Measurements from ENCODE around the gene TIMMDC1. TPM values are rescaled to one million over a fixed set of nuclear protein-coding genes. Genes with fewer than 3 reads are reported as not detected.

The TIMMDC1 gene, protein sequence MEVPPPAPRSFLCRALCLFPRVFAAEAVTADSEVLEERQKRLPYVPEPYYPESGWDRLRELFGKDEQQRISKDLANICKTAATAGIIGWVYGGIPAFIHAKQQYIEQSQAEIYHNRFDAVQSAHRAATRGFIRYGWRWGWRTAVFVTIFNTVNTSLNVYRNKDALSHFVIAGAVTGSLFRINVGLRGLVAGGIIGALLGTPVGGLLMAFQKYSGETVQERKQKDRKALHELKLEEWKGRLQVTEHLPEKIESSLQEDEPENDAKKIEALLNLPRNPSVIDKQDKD
- total RNA-seq (70.6 TPM), polyA plus RNA-seq (133 TPM)
- long read RNA-seq, donor 1, partial matches to known transcripts = 0 of 4 reads
- long read RNA-seq, donor 1, other reads (novel, unspliced or antisense) = 0 of 4 reads
- long read RNA-seq, donor 2, transcript TIMMDC1-208 (7 exons, 2,394 nt) = major isoform, 34 of 56 reads
- long read RNA-seq, donor 2, partial matches to known transcripts = 19 of 56 reads
- long read RNA-seq, donor 2, other reads (novel, unspliced or antisense) = 0 of 56 reads
- long read RNA-seq, donor 3, transcript TIMMDC1-208 (7 exons, 2,394 nt) = major isoform, 17 of 82 reads
- long read RNA-seq, donor 3, partial matches to known transcripts = 64 of 82 reads
- long read RNA-seq, donor 3, other reads (novel, unspliced or antisense) = 0 of 82 reads
- long read RNA-seq, donor 4, transcript TIMMDC1-208 (7 exons, 2,394 nt) = major isoform, 9 of 34 reads
- long read RNA-seq, donor 4, partial matches to known transcripts = 25 of 34 reads
- long read RNA-seq, donor 4, other reads (novel, unspliced or antisense) = 0 of 34 reads
- long read RNA-seq, donor 5, transcript TIMMDC1-208 (7 exons, 2,394 nt) = major isoform, 33 of 117 reads
- long read RNA-seq, donor 5, partial matches to known transcripts = 83 of 117 reads
- long read RNA-seq, donor 5, other reads (novel, unspliced or antisense) = 0 of 117 reads
- long read RNA-seq, donor 6, transcript TIMMDC1-208 (7 exons, 2,394 nt) = major isoform, 19 of 19 reads
- long read RNA-seq, donor 6, partial matches to known transcripts = 0 of 19 reads
- long read RNA-seq, donor 6, other reads (novel, unspliced or antisense) = 0 of 19 reads
- long read RNA-seq, donor 7, transcript TIMMDC1-208 (7 exons, 2,394 nt) = major isoform, 20 of 36 reads
- long read RNA-seq, donor 7, partial matches to known transcripts = 13 of 36 reads
- long read RNA-seq, donor 7, other reads (novel, unspliced or antisense) = 0 of 36 reads
- long read RNA-seq, donor 8, transcript TIMMDC1-208 (7 exons, 2,394 nt) = major isoform, 9 of 20 reads
- long read RNA-seq, donor 8, partial matches to known transcripts = 11 of 20 reads
- long read RNA-seq, donor 8, other reads (novel, unspliced or antisense) = 0 of 20 reads
- long read RNA-seq, donor 9, transcript TIMMDC1-208 (7 exons, 2,394 nt) = major isoform, 15 of 28 reads
- long read RNA-seq, donor 9, partial matches to known transcripts = 13 of 28 reads
- long read RNA-seq, donor 9, other reads (novel, unspliced or antisense) = 0 of 28 reads
- long read RNA-seq, donor 10, transcript TIMMDC1-208 (7 exons, 2,394 nt) = major isoform, 13 of 28 reads
- long read RNA-seq, donor 10, partial matches to known transcripts = 15 of 28 reads
- long read RNA-seq, donor 10, other reads (novel, unspliced or antisense) = 0 of 28 reads

DNA sequence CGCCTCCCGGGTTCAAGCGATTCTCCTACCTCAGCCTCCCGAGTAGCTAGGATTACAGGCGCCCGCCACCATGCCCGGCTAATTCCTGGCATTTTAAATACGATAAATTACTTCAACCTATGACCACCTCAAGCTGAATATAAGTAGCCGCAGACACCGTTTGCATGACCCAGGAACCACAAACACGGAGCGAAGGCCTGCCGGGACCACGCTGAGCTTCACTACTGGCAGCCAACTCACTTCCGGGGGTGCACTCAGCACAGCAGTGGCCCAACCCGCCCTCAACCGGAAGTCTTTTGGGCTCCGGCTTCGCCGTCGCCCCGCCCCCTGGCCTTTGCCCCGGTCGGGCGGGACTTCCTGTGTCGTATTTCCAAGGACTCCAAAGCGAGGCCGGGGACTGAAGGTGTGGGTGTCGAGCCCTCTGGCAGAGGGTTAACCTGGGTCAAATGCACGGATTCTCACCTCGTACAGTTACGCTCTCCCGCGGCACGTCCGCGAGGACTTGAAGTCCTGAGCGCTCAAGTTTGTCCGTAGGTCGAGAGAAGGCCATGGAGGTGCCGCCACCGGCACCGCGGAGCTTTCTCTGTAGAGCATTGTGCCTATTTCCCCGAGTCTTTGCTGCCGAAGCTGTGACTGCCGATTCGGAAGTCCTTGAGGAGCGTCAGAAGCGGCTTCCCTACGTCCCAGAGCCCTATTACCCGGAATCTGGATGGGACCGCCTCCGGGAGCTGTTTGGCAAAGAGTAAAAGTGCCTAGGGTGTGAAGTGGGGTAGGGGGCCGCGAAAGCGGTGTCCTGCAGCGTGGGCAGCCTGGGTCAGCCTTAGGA lies at the start of gene TIMMDC1:
Gene TIMMDC1 (plus strand): TSS at position 362 of the 826 bp plus-strand sequence. CDS start 187 bp downstream, at position 549.
- Histone ChIP-seq H3K27me3 (ENCODE audit: control insufficient read depth in 2 of 2, insufficient read depth in 1 of 2, low read length in 1 of 2) (no peaks in the 10 kb centered on the region), H3K36me3 (ENCODE audit: control insufficient read depth in 2 of 2, insufficient read depth in 2 of 2, low read length in 1 of 2) (peaks cover 0 to under 1% of the 10 kb centered on the region in 2 donors), H3K4me3 (ENCODE audit: low read length in 2 of 2) (peak within 1 kb of the TSS; percentile 92 to 97), H3K4me1 (ENCODE audit: control insufficient read depth in 2 of 2, insufficient read depth in 2 of 2, low read length in 2 of 2) (peaks cover 12 to 15% of the 10 kb centered on the region in 2 donors), H3K27ac (ENCODE audit: low read depth in 1 of 2, low read length in 1 of 2) (peak within 1 kb of the TSS; percentile 94 to 97), H3K9me3 (ENCODE audit: control insufficient read depth in 2 of 2, insufficient read depth in 1 of 2, low read length in 1 of 2) (no peaks in the 10 kb centered on the region)
- peak; percentile 89 to 99 (median 94) for DNase-seq (ENCODE audit: low read depth in 6 of 9, low spot score in 9 of 9)
- under 1% methylated on average over 58 of the region's 58 CpGs for WGBS

DNA sequence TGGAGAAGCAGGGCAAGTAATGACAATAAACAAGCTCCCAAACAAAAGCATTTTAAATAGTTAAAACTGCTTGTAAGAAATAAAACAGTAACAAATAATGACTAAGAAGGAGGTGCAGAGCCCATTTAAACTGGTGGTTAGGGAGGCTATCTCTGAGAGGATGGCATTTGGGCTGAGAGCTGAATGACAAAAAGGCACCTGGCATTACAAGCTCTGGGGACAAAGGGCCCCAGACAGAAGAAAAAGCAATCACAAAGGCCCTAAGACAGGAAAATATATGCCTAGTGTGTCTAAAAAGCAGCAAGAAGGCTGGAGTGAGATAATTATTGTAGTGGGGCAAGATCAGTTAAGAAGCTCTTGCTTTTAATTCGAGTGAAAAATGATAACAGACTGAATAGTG lies 44.5 kb upstream of the TIMMDC1 start:
- Histone ChIP-seq H3K36me3 (ENCODE audit: control insufficient read depth in 2 of 2, insufficient read depth in 2 of 2, low read length in 1 of 2) (peaks cover 30 to 57% of the 10 kb centered on the region in 2 donors), H3K4me3 (ENCODE audit: low read length in 2 of 2) (no peak overlapping the region), H3K4me1 (ENCODE audit: control insufficient read depth in 2 of 2, insufficient read depth in 2 of 2, low read length in 2 of 2) (no peaks in the 10 kb centered on the region), H3K9me3 (ENCODE audit: control insufficient read depth in 2 of 2, insufficient read depth in 1 of 2, low read length in 1 of 2) (no peaks in the 10 kb centered on the region), H3K27ac (ENCODE audit: low read depth in 1 of 2, low read length in 1 of 2) (no peak overlapping the region), H3K27me3 (ENCODE audit: control insufficient read depth in 2 of 2, insufficient read depth in 1 of 2, low read length in 1 of 2) (no peaks in the 10 kb centered on the region)
- 100% methylated on average over 1 of the region's 1 CpG for WGBS
- no peak for DNase-seq (ENCODE audit: low read depth in 6 of 9, low spot score in 9 of 9)

DNA sequence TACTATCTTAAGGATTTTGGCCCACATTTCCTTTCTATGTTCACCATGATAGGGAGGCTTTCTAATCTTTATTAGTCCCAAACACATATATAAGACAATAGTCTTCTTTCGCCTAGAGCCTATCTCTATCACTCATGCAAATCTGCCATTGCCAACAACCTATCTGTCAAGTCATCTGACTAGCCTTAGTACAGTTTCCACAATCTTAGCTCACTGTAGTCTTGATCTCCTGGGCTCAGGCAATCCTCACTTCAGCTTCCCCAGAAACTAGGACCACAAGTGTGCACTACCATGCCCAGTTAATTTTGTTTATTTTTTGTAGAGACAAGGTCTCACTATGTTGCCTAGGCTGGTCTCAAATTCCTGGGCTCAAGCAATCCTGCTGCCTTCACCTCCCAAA lies 41.9 kb upstream of the TIMMDC1 start:
- 97% methylated on average over 1 of the region's 1 CpG for WGBS

DNA sequence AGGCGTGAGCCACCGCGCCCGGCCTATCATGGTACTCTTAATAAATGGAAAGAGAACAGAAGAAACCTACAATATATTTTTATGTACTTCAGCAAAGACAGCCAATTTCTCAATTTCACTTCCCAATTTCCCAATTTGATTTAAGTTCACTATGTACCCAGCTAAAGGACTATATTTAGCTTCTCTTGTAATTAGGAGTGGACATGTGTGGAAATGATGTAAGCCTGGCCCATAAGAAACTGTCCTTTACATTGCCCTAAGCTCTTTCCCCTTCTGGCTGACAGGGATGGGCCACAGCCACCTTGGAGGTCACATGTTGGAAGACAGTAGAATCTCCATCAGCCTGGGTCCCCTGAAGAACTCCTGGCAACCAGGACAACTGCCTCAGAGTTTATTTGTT lies 41.1 kb upstream of the TIMMDC1 start:
- 75% methylated on average over 4 of the region's 4 CpGs for WGBS
- no peak overlapping the region for H3K27ac ChIP-seq (ENCODE audit: low read depth in 1 of 2, low read length in 1 of 2)
- peaks cover 35 to 71% of the 10 kb centered on the region in 2 donors for H3K36me3 ChIP-seq (ENCODE audit: control insufficient read depth in 2 of 2, insufficient read depth in 2 of 2, low read length in 1 of 2)
- H3K4me1 ChIP-seq (ENCODE audit: control insufficient read depth in 2 of 2, insufficient read depth in 2 of 2, low read length in 2 of 2) = peaks cover 0 to 4% of the 10 kb centered on the region in 2 donors
- no peaks in the 10 kb centered on the region for H3K9me3 ChIP-seq (ENCODE audit: control insufficient read depth in 2 of 2, insufficient read depth in 1 of 2, low read length in 1 of 2)
- no peak overlapping the region for H3K4me3 ChIP-seq (ENCODE audit: low read length in 2 of 2)
- no peak for DNase-seq (ENCODE audit: low read depth in 6 of 9, low spot score in 9 of 9)
- no peaks in the 10 kb centered on the region for H3K27me3 ChIP-seq (ENCODE audit: control insufficient read depth in 2 of 2, insufficient read depth in 1 of 2, low read length in 1 of 2)

More for the DNA sequence above, 41.9 kb upstream of the TIMMDC1 start:
- Histone ChIP-seq H3K4me1 (ENCODE audit: control insufficient read depth in 2 of 2, insufficient read depth in 2 of 2, low read length in 2 of 2) (no peaks in the 10 kb centered on the region), H3K4me3 (ENCODE audit: low read length in 2 of 2) (no peak overlapping the region), H3K36me3 (ENCODE audit: control insufficient read depth in 2 of 2, insufficient read depth in 2 of 2, low read length in 1 of 2) (peaks cover 35 to 65% of the 10 kb centered on the region in 2 donors), H3K27ac (ENCODE audit: low read depth in 1 of 2, low read length in 1 of 2) (no peak overlapping the region), H3K27me3 (ENCODE audit: control insufficient read depth in 2 of 2, insufficient read depth in 1 of 2, low read length in 1 of 2) (no peaks in the 10 kb centered on the region), H3K9me3 (ENCODE audit: control insufficient read depth in 2 of 2, insufficient read depth in 1 of 2, low read length in 1 of 2) (no peaks in the 10 kb centered on the region)
- DNase-seq (ENCODE audit: low read depth in 6 of 9, low spot score in 9 of 9) = no peak

DNA sequence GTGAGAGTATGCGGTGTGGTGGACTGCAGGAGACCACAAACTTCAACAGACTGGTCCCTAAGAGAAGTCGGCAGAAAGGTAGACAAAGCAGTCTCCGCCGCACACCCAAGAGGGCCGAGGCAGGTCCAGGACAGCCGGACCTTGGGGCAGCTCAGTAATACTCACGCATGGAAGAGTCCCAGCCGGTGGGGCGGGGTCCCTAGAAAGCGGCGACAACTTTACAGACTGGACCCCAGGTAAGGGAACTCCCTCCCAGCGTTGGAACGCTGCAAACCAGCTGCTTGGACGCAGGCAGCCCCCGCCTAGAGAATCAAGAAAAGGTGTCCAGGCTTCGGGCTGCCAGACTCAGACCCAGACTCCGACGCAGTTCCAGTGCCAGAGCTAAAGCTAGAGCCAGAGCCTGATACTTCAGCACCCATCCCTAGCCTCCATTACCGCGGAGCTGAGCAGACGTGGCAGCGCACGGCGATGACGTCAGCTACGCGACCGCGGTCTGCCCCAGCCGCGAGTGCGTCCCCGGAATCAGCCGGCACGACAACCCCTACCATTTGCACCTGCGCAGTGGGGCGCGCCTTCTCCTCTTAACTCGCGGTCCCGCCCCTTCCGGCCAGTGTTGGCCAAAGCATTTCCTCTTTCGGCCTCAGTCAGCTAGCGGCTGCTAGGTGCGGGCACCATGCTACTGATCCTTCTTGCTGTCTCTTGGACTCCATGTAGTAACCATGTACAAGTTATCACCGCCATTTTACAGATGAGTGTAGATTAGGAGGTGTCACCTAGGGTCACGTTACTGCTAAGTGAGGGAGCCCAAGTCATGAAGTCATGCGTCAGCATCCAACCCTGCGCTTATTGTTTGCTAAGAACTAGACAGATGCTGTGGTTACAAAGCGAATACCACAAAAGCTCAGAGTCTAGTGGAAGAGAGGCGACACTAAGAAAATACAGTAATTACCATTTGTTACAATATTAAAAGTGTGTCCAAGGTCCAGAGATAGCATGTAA lies 34.9 kb upstream of the TIMMDC1 start, which contains the start of gene TMEM39A:
Gene TMEM39A (minus strand): TSS at position 445 of the 999 bp plus-strand sequence. CDS start 1,541 bp downstream, outside the sequence.
- 4% methylated on average over 51 of the region's 51 CpGs for WGBS
- H3K4me3 ChIP-seq (ENCODE audit: low read length in 2 of 2) = peak within 1 kb of the TSS; percentile 77 to 95
- H3K27ac ChIP-seq (ENCODE audit: low read depth in 1 of 2, low read length in 1 of 2) = peak within 1 kb of the TSS; percentile 81 to 90
- H3K9me3 ChIP-seq (ENCODE audit: control insufficient read depth in 2 of 2, insufficient read depth in 1 of 2, low read length in 1 of 2) = no peaks in the 10 kb centered on the region
- H3K4me1 ChIP-seq (ENCODE audit: control insufficient read depth in 2 of 2, insufficient read depth in 2 of 2, low read length in 2 of 2) = peaks cover 0 to 14% of the 10 kb centered on the region in 2 donors
- DNase-seq (ENCODE audit: low read depth in 6 of 9, low spot score in 9 of 9) = peak; percentile 92 to 99 (median 97)
- H3K27me3 ChIP-seq (ENCODE audit: control insufficient read depth in 2 of 2, insufficient read depth in 1 of 2, low read length in 1 of 2) = no peaks in the 10 kb centered on the region
- peaks cover 7 to 23% of the 10 kb centered on the region in 2 donors for H3K36me3 ChIP-seq (ENCODE audit: control insufficient read depth in 2 of 2, insufficient read depth in 2 of 2, low read length in 1 of 2)

DNA sequence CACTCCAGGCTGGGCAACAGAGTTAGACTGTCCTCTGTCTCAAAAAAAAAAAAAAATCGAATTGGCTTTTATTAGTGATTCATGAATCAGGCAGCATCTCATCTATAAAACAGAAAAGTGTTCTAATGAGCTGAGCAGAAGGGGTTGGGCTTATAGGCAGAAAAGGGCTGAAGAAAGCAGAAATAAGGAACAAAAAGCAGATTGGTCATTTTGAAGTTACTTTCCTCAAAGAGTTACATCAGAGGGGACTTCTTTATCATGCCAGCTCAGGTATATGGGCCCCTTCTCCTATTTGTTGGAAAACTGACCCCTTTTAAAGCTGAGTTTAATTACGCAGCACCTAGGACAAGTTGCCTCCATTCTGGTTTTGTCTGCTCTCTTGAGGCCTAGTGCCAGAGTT lies 30.3 kb upstream of the TIMMDC1 start:
- DNase-seq (ENCODE audit: low read depth in 6 of 9, low spot score in 9 of 9) = peak in 1 of 9 donors; percentile 7
- Histone ChIP-seq H3K36me3 (ENCODE audit: control insufficient read depth in 2 of 2, insufficient read depth in 2 of 2, low read length in 1 of 2) (peaks cover 9 to 19% of the 10 kb centered on the region in 2 donors), H3K4me3 (ENCODE audit: low read length in 2 of 2) (no peak overlapping the region), H3K27me3 (ENCODE audit: control insufficient read depth in 2 of 2, insufficient read depth in 1 of 2, low read length in 1 of 2) (no peaks in the 10 kb centered on the region), H3K27ac (ENCODE audit: low read depth in 1 of 2, low read length in 1 of 2) (no peak overlapping the region), H3K9me3 (ENCODE audit: control insufficient read depth in 2 of 2, insufficient read depth in 1 of 2, low read length in 1 of 2) (no peaks in the 10 kb centered on the region), H3K4me1 (ENCODE audit: control insufficient read depth in 2 of 2, insufficient read depth in 2 of 2, low read length in 2 of 2) (peaks cover 6 to 24% of the 10 kb centered on the region in 2 donors)
- WGBS = 96% methylated on average over 2 of the region's 2 CpGs
